Neural progenitor cell (in vitro differentiated cells): ENCODE data around the gene BFAR. TPM values are rescaled to one million over a fixed set of nuclear protein-coding genes. Genes with fewer than 3 reads are reported as not detected.
"Not testable (repeated sequence)": the region's sequence is repeated elsewhere in the genome, so short reads cannot be mapped to it uniquely, and the experiment has no call there.

ENCODE experiments used
- DNase-seq: peaks from one replicate; pipeline ENCODE4 v3.0.0-alpha.2; 2016; ENCODE audit warnings: low spot score
- H2AFZ ChIP-seq: fragments of 200-600 bp; sonication (generic); replicated peaks from 2 replicates; pipeline ENCODE4 v1.6.1; 2016; ENCODE audit warnings: antibody characterized with exemption
- H3F3A ChIP-seq: fragments of 200-600 bp; sonication (generic); 2 replicates; pipeline ENCODE4 v1.6.1; 2016; ENCODE audit warnings: antibody characterized with exemption, low read depth
- H3K27ac ChIP-seq: fragments of 200-600 bp; sonication (generic); 2 replicates; pipeline ENCODE4 v1.5.1; 2016; ENCODE audit warnings: mild to moderate bottlenecking
- H3K27me3 ChIP-seq: fragments of 200-600 bp; sonication (generic); 2 replicates; pipeline ENCODE4 v1.6.1; 2016; ENCODE audit warnings: mild to moderate bottlenecking, moderate library complexity
- H3K36me3 ChIP-seq: fragments of 200-600 bp; sonication (generic); 2 replicates; pipeline ENCODE4 v1.5.1; 2016
- H3K4me1 ChIP-seq: fragments of 200-600 bp; sonication (generic); 2 replicates; pipeline ENCODE4 v1.6.1; 2016; ENCODE audit warnings: mixed run types
- H3K4me2 ChIP-seq: fragments of 200-600 bp; sonication (generic); 2 replicates; pipeline ENCODE4 v1.6.1; 2016
- H3K4me3 ChIP-seq: fragments of 200-600 bp; sonication (generic); 2 replicates; pipeline ENCODE4 v1.5.1; 2016
- H3K79me2 ChIP-seq: fragments of 200-600 bp; sonication (generic); 2 replicates; pipeline ENCODE4 v1.6.1; 2016; ENCODE audit warnings: low read depth
- H3K9ac ChIP-seq: fragments of 200-600 bp; sonication (generic); 2 replicates; pipeline ENCODE4 v1.6.1; 2016
- H3K9me3 ChIP-seq: fragments of 200-600 bp; sonication (generic); 2 replicates; pipeline ENCODE4 v1.5.1; 2016; ENCODE audit warnings: low read depth
- H4K20me1 ChIP-seq: fragments of 200-600 bp; sonication (generic); 2 replicates; pipeline ENCODE4 v1.6.1; 2016; ENCODE audit warnings: low read depth
- H3K27ac Mint-ChIP-seq: 3 replicates; pipeline ENCODE4 v1.8.0; 2021; ENCODE audit warnings: mixed read lengths
- H3K27me3 Mint-ChIP-seq: 2 replicates; pipeline ENCODE4 v1.8.0; 2022; ENCODE audit warnings: low read depth, mild to moderate bottlenecking, inconsistent platforms, moderate library complexity, mixed read lengths; ENCODE audit not compliant: insufficient read depth
- H3K36me3 Mint-ChIP-seq: 3 replicates; pipeline ENCODE4 v1.8.0; 2021; ENCODE audit warnings: mixed read lengths
- H3K4me1 Mint-ChIP-seq: 3 replicates; pipeline ENCODE4 v1.8.0; 2021; ENCODE audit warnings: mixed read lengths
- H3K4me3 Mint-ChIP-seq: 3 replicates; pipeline ENCODE4 v1.8.0; 2021; ENCODE audit warnings: mild to moderate bottlenecking, moderate library complexity, mixed read lengths
- H3K9me3 Mint-ChIP-seq: 3 replicates; pipeline ENCODE4 v1.8.0; 2020; ENCODE audit warnings: mixed read lengths
- CTCF ChIP-seq: fragments of 200-600 bp; sonication (generic); IDR thresholded peaks from 2 replicates; pipeline ENCODE4 v1.5.1; 2017; ENCODE audit warnings: antibody characterized with exemption, mild to moderate bottlenecking
- EZH2 ChIP-seq: fragments of 200-600 bp; sonication (generic); IDR thresholded peaks from 2 replicates; pipeline ENCODE4 v1.6.1; 2017; ENCODE audit warnings: antibody characterized with exemption, mild to moderate bottlenecking, moderate library complexity
- EZH2phosphoT487 ChIP-seq: fragments of 200-600 bp; sonication (generic); IDR thresholded peaks from 2 replicates; pipeline ENCODE4 v1.6.1; 2017; ENCODE audit warnings: antibody characterized with exemption
- total RNA-seq: library from RNA; depleted of rRNA; stranded (reverse); fragments of >200 nt; gene quantifications from 2 replicates; pipeline ENCODE4 v1.2.3, GENCODE V29; 2015; ENCODE audit warnings: low replicate concordance

BFAR gene
- total RNA-seq, 1 donor from 2014 or later = 72.0 TPM

DNA sequence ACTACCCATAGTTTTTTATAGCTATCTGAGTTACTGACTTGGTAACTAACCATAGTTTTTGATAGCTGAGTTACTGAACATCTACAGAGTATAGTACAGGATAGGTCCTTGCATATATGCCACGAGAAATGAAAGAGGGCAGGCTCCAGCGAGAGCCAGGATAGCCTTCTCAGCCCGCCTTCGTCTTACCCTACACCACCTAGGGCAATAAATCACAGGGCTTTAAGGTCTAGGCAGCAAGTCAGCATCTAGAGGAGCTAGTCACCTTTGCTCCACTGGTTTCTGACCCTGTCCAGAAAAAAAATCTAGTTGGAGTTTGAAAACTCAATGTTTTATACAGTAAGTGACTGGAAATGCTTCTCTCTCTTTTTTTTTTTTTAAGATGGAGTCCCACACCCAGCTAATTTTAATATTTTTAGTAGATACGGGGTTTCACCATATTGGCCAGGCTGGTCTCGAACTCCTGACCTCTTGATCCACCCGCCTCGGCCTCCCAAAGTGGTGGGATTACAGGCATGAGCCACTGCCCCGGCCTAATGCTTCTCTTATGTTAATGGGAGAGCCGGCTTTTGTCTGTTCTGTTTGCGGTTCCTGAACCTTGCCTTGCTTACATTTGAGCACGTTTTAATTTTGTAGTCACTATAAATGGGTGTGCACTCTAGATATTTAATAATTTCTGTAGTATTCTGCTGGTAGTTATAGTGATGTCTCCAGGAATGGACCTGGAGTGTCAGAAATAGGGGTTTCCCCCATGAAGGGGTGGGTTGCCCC is 2.8 kb downstream of the BFAR start:
- Mint-ChIP-seq H3K27ac (peak overlapping the region; percentile 30), H3K4me3 (peak overlapping the region; percentile 34), H3K27me3 (no peaks in the 10 kb centered on the region), H3K4me1 (peaks cover 25% of the 10 kb centered on the region), H3K9me3 (no peaks in the 10 kb centered on the region), H3K36me3 (peaks cover 6% of the 10 kb centered on the region)
- H3K9ac ChIP-seq = no peak overlapping the region
- peaks cover 36% of the 10 kb centered on the region for H3F3A ChIP-seq
- peak; percentile 41 for DNase-seq
- H3K4me1 ChIP-seq = peaks cover 22% of the 10 kb centered on the region
- no peaks in the 10 kb centered on the region for H3K9me3 ChIP-seq
- TF ChIP-seq CTCF (no peak), EZH2phosphoT487 (no peak), EZH2 (no peak)
- H3K4me3 ChIP-seq = peak overlapping the region; percentile 28
- H3K79me2 ChIP-seq = peaks cover 79% of the 10 kb centered on the region
- H3K27ac ChIP-seq = no peak overlapping the region
- H4K20me1 ChIP-seq = peaks cover 74% of the 10 kb centered on the region
- H3K36me3 ChIP-seq = no peaks in the 10 kb centered on the region
- H3K27me3 ChIP-seq = no peaks in the 10 kb centered on the region
- no peak overlapping the region for H2AFZ ChIP-seq
- H3K4me2 ChIP-seq = peak overlapping the region; percentile 67

DNA sequence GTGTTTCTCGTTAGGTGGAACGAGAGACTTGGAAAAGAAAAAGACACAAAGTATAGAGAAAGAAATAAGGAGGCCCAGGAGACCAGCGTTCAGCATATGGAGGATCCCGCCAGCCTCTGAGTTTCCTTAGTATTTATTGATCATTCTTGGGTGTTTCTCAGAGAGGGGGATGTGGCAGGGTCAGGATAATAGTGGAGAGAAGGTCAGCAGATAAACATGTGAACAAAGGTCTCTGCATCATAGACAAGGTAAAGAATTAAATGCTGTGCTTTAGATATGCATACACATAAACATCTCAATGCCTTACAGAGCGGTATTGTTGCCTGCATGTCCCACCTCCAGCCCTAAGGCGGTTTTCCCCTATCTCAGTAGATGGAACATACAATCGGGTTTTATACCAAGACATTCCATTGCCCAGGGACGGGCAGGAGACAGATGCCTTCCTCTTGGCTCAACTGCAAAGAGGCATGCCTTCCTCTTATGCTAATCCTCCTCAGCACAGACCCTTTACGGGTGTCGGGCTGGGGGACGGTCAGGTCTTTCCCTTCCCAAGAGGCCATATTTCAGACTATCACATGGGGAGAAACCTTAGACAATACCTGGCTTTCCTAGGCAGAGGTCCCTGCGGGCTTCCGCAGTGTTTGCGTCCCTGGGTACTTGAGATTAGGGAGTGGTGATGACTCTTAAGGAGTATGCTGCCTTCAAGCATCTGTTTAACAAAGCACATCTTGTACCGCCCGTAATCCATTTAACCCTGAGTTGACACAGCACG is 3.6 kb downstream of the BFAR start:
- not testable (repeated sequence) for H3K9me3 Mint-ChIP-seq, H3K36me3 ChIP-seq, H3K36me3 Mint-ChIP-seq, H2AFZ ChIP-seq, H3K9me3 ChIP-seq, H3K27me3 Mint-ChIP-seq, H3K27me3 ChIP-seq, H3K9ac ChIP-seq
- H3K4me2 ChIP-seq = peak overlapping the region; percentile 67
- Mint-ChIP-seq H3K4me1 (peaks cover 25% of the 10 kb centered on the region), H3K27ac (peak overlapping the region; percentile 30), H3K4me3 (peak overlapping the region; percentile 34)
- peak overlapping the region; percentile 21 for H3K27ac ChIP-seq
- peak overlapping the region; percentile 28 for H3K4me3 ChIP-seq
- DNase-seq = peak; percentile 20
- peaks cover 87% of the 10 kb centered on the region for H3K79me2 ChIP-seq
- H4K20me1 ChIP-seq = peaks cover 81% of the 10 kb centered on the region
- H3K4me1 ChIP-seq = peaks cover 22% of the 10 kb centered on the region
- H3F3A ChIP-seq = peaks cover 36% of the 10 kb centered on the region

- H3K4me2 ChIP-seq = peak overlapping the region; percentile 67
- peaks cover 25% of the 10 kb centered on the region for H3K4me1 Mint-ChIP-seq
- H3K4me3 ChIP-seq, H3K4me3 Mint-ChIP-seq, H2AFZ ChIP-seq, DNase-seq, H3K27me3 ChIP-seq, H3K36me3 Mint-ChIP-seq, H3K27ac ChIP-seq, H3K9me3 ChIP-seq, H3K9me3 Mint-ChIP-seq, H3K27ac Mint-ChIP-seq, H3K27me3 Mint-ChIP-seq, H3K9ac ChIP-seq, H3K36me3 ChIP-seq: not testable (repeated sequence)
- H3K4me1 ChIP-seq = peaks cover 22% of the 10 kb centered on the region
- H3K79me2 ChIP-seq = peaks cover 92% of the 10 kb centered on the region
- H3F3A ChIP-seq = peaks cover 36% of the 10 kb centered on the region
- H4K20me1 ChIP-seq = peaks cover 86% of the 10 kb centered on the region
Measured at GRCh38 chr16:14636951-14637240, 4.1 kb downstream of the BFAR start.

GRCh38 chr16:14640538-14640937 is 7.8 kb downstream of the BFAR start:
- DNase-seq = no peak
- Histone ChIP-seq H4K20me1 (peaks cover 77% of the 10 kb centered on the region), H3K4me1 (peaks cover 9% of the 10 kb centered on the region), H3K9ac (no peak overlapping the region), H3K9me3 (no peaks in the 10 kb centered on the region), H3K36me3 (no peaks in the 10 kb centered on the region), H3K27ac (no peak overlapping the region), H3K27me3 (no peaks in the 10 kb centered on the region), H3K4me2 (no peak overlapping the region), H3K4me3 (no peak overlapping the region), H3K79me2 (peaks cover 83% of the 10 kb centered on the region), H3F3A (peaks cover 16% of the 10 kb centered on the region), H2AFZ (no peak overlapping the region)
- Mint-ChIP-seq H3K9me3 (no peaks in the 10 kb centered on the region), H3K4me1 (peaks cover 11% of the 10 kb centered on the region), H3K36me3 (peaks cover 10% of the 10 kb centered on the region), H3K4me3 (no peak overlapping the region), H3K27ac (no peak overlapping the region), H3K27me3 (no peaks in the 10 kb centered on the region)
- TF ChIP-seq EZH2phosphoT487 = no peak
- TF ChIP-seq CTCF = no peak
- no peak for TF ChIP-seq EZH2
